Neural progenitor cell (in vitro differentiated cells): ENCODE results near the gene ABCA3.

Source experiments
- EZH2 ChIP-seq: fragments of 200-600 bp; sonication (generic); IDR thresholded peaks from 2 replicates; pipeline ENCODE4 v1.6.1; 2017; ENCODE audit warnings: antibody characterized with exemption, mild to moderate bottlenecking, moderate library complexity
- TF ChIP-seq, protein P1 (sequence below): fragments of 200-600 bp; sonication (generic); IDR thresholded peaks from 2 replicates; pipeline ENCODE4 v1.5.1; 2017; ENCODE audit warnings: antibody characterized with exemption, mild to moderate bottlenecking

DNA sequence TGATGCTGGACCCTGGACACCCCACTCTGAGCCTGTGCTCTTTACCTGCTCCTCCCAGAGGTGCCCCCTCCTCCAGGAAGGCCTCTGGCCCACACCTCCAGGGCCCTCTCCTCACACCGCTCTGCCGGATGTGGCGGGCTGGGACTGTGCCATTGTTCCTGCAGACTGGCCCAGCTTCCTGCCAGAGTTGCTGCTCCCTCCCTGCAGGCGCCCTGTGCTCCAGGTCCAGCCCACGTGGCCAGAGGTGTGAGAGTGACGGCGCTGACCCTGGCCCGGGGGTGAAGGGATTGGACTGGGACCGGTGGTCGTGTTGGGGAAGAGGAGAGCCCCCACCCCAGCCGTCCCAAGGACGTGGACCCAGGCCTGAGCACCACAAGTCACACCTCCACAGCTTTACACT is 111.4 kb downstream of the ABCA3 start:
- TF ChIP-seq, protein P1, sequence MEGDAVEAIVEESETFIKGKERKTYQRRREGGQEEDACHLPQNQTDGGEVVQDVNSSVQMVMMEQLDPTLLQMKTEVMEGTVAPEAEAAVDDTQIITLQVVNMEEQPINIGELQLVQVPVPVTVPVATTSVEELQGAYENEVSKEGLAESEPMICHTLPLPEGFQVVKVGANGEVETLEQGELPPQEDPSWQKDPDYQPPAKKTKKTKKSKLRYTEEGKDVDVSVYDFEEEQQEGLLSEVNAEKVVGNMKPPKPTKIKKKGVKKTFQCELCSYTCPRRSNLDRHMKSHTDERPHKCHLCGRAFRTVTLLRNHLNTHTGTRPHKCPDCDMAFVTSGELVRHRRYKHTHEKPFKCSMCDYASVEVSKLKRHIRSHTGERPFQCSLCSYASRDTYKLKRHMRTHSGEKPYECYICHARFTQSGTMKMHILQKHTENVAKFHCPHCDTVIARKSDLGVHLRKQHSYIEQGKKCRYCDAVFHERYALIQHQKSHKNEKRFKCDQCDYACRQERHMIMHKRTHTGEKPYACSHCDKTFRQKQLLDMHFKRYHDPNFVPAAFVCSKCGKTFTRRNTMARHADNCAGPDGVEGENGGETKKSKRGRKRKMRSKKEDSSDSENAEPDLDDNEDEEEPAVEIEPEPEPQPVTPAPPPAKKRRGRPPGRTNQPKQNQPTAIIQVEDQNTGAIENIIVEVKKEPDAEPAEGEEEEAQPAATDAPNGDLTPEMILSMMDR = no peak
- TF ChIP-seq EZH2 = no peak
